Endodermal cell (in vitro differentiated cells): ENCODE measurements around the gene ARHGAP10. TPM values are rescaled to one million over a fixed set of nuclear protein-coding genes. Genes with fewer than 3 reads are reported as not detected.

Experiments used
- DNase-seq: peaks from one replicate; pipeline ENCODE4 v3.0.0-alpha.2; 2017
- H3K27ac ChIP-seq: 2 replicates; pipeline ENCODE4 v1.5.1; 2013; ENCODE audit warnings: mild to moderate bottlenecking, low read depth, low read length, moderate library complexity
- H3K27me3 ChIP-seq: 2 replicates; pipeline ENCODE4 v1.6.1; 2013; ENCODE audit warnings: mild to moderate bottlenecking, low read length, moderate library complexity; ENCODE audit not compliant: insufficient read depth, control insufficient read depth, poor library complexity, severe bottlenecking
- H3K36me3 ChIP-seq: 2 replicates; pipeline ENCODE4 v1.7.0; 2013; ENCODE audit warnings: mild to moderate bottlenecking, low read length, moderate library complexity; ENCODE audit not compliant: control insufficient read depth, insufficient read depth
- H3K4me1 ChIP-seq: one replicate; pipeline ENCODE4 v1.7.0; 2013; ENCODE audit warnings: low read length; ENCODE audit not compliant: control insufficient read depth, insufficient read depth
- H3K4me3 ChIP-seq: 2 replicates; pipeline ENCODE4 v1.5.1; 2013; ENCODE audit warnings: mild to moderate bottlenecking, low read length, moderate library complexity
- H3K9ac ChIP-seq: 2 replicates; pipeline ENCODE4 v1.6.1; 2013; ENCODE audit warnings: mild to moderate bottlenecking, low read length, moderate library complexity; ENCODE audit not compliant: poor library complexity, severe bottlenecking; ENCODE audit errors: extremely low read depth
- H3K9me3 ChIP-seq: 2 replicates; pipeline ENCODE4 v1.6.1; 2013; ENCODE audit warnings: mild to moderate bottlenecking, low read length, moderate library complexity; ENCODE audit not compliant: control insufficient read depth
- H3K27ac Mint-ChIP-seq: 2 replicates; pipeline ENCODE4 v1.8.0; 2020; ENCODE audit warnings: mixed read lengths
- H3K27me3 Mint-ChIP-seq: 2 replicates; pipeline ENCODE4 v1.8.0; 2021; ENCODE audit warnings: mild to moderate bottlenecking, mixed read lengths; ENCODE audit not compliant: insufficient read depth
- H3K36me3 Mint-ChIP-seq: 2 replicates; pipeline ENCODE4 v1.8.0; 2020; ENCODE audit warnings: low read depth, mixed read lengths
- H3K4me1 Mint-ChIP-seq: 2 replicates; pipeline ENCODE4 v1.8.0; 2020; ENCODE audit warnings: mixed read lengths
- H3K4me3 Mint-ChIP-seq: 2 replicates; pipeline ENCODE4 v1.8.0; 2020; ENCODE audit warnings: mild to moderate bottlenecking, moderate library complexity, mixed read lengths
- H3K9me3 Mint-ChIP-seq: 2 replicates; pipeline ENCODE4 v1.8.0; 2020; ENCODE audit warnings: mild to moderate bottlenecking, mixed read lengths
- CTCF ChIP-seq: fragments of 200-600 bp; sonication (generic); conservative IDR thresholded peaks from 2 replicates; pipeline ENCODE4 v1.5.0; 2021; ENCODE audit warnings: antibody characterized with exemption, mild to moderate bottlenecking
- WGBS, 2 experiments: methylation state at CpG; one replicate each; pipeline versions ENCODE4 v1.1.5 to v1.1.7; 2013; ENCODE audit warnings: missing lambda C conversion rate in 2 of 2, mixed read lengths in 1 of 2; ENCODE audit not compliant: insufficient coverage in 1 of 2, insufficient read length in 1 of 2; 5-methylcytosine and 5-hydroxymethylcytosine counted together
- total RNA-seq, 2 donors: library from RNA; stranded (reverse); fragmentation: NEBNext Ultra II Directional in 1 of 2; extraction: Animal tissue kit (Norgen Biotek cat#: 25700) in 1 of 2; gene quantifications; 2 replicates in 1 of 2; 3 replicates in 1 of 2; pipeline ENCODE4 v1.2.1, GENCODE V29; 2021

The ARHGAP10 gene
- total RNA-seq, 2 donors from 2014 or later, result 9.1 to 11.8 TPM

- Histone ChIP-seq H3K27ac (no peak overlapping the region), H3K9me3 (no peaks in the 10 kb centered on the region), H3K27me3 (no peaks in the 10 kb centered on the region), H3K9ac (no peak overlapping the region), H3K4me3 (no peak overlapping the region), H3K36me3 (no peaks in the 10 kb centered on the region), H3K4me1 (peaks cover 3% of the 10 kb centered on the region)
- no peak overlapping the region for H3K27ac Mint-ChIP-seq
- no peaks in the 10 kb centered on the region for H3K9me3 Mint-ChIP-seq
- no peak for TF ChIP-seq CTCF
- 91 to 93% methylated on average over 3 to 7 of the region's 7 CpGs for WGBS, 2 experiments
- no peaks in the 10 kb centered on the region for H3K27me3 Mint-ChIP-seq
- no peaks in the 10 kb centered on the region for H3K36me3 Mint-ChIP-seq
- no peak overlapping the region for H3K4me3 Mint-ChIP-seq
- no peak for DNase-seq
- H3K4me1 Mint-ChIP-seq, result peaks cover 2% of the 10 kb centered on the region
Measured at GRCh38 chr4:147780137-147780777, 48.4 kb downstream of the ARHGAP10 start.

GRCh38 chr4:147782087-147782781, 50.3 kb downstream of the ARHGAP10 start:
- no peaks in the 10 kb centered on the region for H3K36me3 Mint-ChIP-seq
- 89% methylated on average over 7 of the region's 7 CpGs for whole genome bisulfite sequencing, 2 experiments
- no peak overlapping the region for H3K4me3 Mint-ChIP-seq
- Histone ChIP-seq H3K9me3 (no peaks in the 10 kb centered on the region), H3K4me1 (peaks cover 10% of the 10 kb centered on the region), H3K4me3 (no peak overlapping the region), H3K27me3 (no peaks in the 10 kb centered on the region), H3K36me3 (no peaks in the 10 kb centered on the region), H3K27ac (no peak overlapping the region), H3K9ac (no peak overlapping the region)
- DNase-seq, result no peak
- H3K9me3 Mint-ChIP-seq, result no peaks in the 10 kb centered on the region
- H3K27ac Mint-ChIP-seq, result no peak overlapping the region
- no peak for TF ChIP-seq CTCF
- peaks cover 18% of the 10 kb centered on the region for H3K4me1 Mint-ChIP-seq
- no peaks in the 10 kb centered on the region for H3K27me3 Mint-ChIP-seq

GRCh38 chr4:147785129-147785528, 53.2 kb downstream of the ARHGAP10 start:
- no peaks in the 10 kb centered on the region for H3K36me3 Mint-ChIP-seq
- H3K27ac ChIP-seq, result no peak overlapping the region
- no peak overlapping the region for H3K9ac ChIP-seq
- no peaks in the 10 kb centered on the region for H3K9me3 Mint-ChIP-seq
- H3K4me3 ChIP-seq, result no peak overlapping the region
- DNase-seq, result no peak
- TF ChIP-seq CTCF, result no peak
- no peaks in the 10 kb centered on the region for H3K9me3 ChIP-seq
- no peaks in the 10 kb centered on the region for H3K36me3 ChIP-seq
- H3K4me1 Mint-ChIP-seq, result peaks cover 30% of the 10 kb centered on the region
- H3K4me1 ChIP-seq, result peaks cover 7% of the 10 kb centered on the region
- H3K4me3 Mint-ChIP-seq, result no peak overlapping the region
- no peaks in the 10 kb centered on the region for H3K27me3 ChIP-seq
- no peaks in the 10 kb centered on the region for H3K27me3 Mint-ChIP-seq
- H3K27ac Mint-ChIP-seq, result no peak overlapping the region
- 87 to 93% methylated on average over 2 of the region's 2 CpGs for WGBS, 2 experiments
